ENCODE data around the gene RASGRP1.

Gene RASGRP1

DNA sequence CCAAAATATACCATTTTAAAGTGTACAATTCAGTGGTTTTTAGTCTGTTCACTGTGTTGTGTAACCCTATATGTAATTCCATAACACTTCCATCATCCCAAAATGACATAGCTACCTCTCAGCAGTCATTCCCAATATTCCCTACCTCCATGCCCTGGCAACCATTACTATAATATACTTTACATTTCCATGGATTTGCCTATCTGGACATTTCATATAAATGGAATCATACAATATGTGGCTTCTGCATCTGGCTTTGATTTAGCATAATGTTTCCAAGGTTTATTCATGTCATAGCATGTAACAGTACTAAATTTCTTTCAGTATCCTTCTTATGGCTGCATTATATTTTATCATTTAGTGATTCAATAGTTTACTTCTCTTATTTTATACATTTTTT lies 85.3 kb downstream of the RASGRP1 start:
- peak; percentile 29 for DNase-seq (ENCODE audit: low read depth)
- H3K4me3 ChIP-seq (ENCODE audit: low read length) = no peak overlapping the region
- TF ChIP-seq CTCF (conservative IDR thresholded peaks at IDR 0.05; ENCODE audit: low read length) = no peak

DNA sequence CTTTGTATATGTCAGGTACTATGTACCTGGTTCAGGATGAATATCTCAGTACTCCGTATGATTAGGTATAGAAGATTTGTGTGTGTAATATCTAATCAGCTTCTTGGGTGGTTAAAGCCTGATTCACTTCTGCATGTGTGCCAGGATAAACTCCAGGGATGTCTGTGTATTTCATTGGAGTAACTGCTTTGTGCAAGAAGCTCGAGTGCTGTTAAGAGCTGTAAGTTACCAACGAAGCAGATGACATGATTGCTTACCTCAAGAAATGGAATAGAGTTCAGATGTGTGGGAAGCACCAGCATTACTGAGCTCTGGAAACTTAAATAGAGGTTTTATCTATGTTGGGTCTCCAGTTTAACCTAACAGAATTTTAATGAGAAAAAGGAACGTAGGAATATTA lies 87.0 kb downstream of the RASGRP1 start:
- no peak overlapping the region for H3K4me3 ChIP-seq (ENCODE audit: low read length)
- DNase-seq (ENCODE audit: low read depth) = no peak
- no peak for TF ChIP-seq CTCF (conservative IDR thresholded peaks at IDR 0.05; ENCODE audit: low read length)

DNA sequence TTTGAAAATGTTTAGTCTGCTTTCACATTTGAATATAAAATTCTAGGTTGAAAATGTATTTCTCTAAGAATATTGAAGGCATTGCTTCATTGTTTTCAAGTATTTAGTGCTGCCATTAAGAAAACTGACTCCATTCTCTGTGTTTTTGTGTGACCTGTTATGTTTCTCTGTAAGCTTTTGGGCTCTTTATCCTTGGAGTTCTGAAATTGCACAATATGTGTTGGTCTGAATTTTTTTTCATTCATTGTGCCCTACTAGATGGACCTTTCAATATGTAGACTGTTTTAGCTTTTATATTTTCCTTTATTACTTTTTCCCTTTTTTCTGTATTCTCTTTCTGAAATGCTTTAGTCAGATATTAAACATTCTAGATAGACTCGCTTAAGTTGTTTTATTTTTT lies 88.5 kb downstream of the RASGRP1 start:
- TF ChIP-seq CTCF (conservative IDR thresholded peaks at IDR 0.05; ENCODE audit: low read length) = no peak
- no peak overlapping the region for H3K4me3 ChIP-seq (ENCODE audit: low read length)
- DNase-seq (ENCODE audit: low read depth) = no peak

DNA sequence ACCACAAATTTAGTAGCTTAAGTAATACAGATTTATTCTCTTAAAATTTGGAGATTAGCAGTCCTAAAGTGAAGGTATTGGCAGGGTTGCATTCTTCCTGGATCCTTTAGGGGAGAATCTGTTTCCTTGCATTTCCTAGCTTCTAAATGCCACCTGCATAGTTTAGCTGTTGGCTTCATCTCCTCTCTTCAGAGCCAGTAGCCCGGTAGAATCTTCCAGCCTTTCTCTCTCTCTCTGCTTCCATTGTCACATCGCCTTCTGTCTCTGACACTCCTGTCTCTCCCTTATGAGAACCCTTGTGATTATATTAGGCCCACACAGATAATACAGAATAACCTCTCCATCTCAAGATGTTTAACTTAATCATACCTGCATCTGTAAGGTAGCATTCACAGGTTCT lies 89.3 kb downstream of the RASGRP1 start:
- no peak for DNase-seq (ENCODE audit: low read depth)
- no peak overlapping the region for H3K4me3 ChIP-seq (ENCODE audit: low read length)
- TF ChIP-seq CTCF (conservative IDR thresholded peaks at IDR 0.05; ENCODE audit: low read length) = no peak

GRCh38 chr15:38474155-38474757 lies 90.4 kb downstream of the RASGRP1 start:
- no peak overlapping the region for H3K4me3 ChIP-seq (ENCODE audit: low read length)
- peak; percentile 89 for TF ChIP-seq CTCF (conservative IDR thresholded peaks at IDR 0.05; ENCODE audit: low read length)
- DNase-seq (ENCODE audit: low read depth) = peak; percentile 87

- no peak for TF ChIP-seq CTCF (conservative IDR thresholded peaks at IDR 0.05; ENCODE audit: low read length)
- DNase-seq (ENCODE audit: low read depth) = no peak
- no peak overlapping the region for H3K4me3 ChIP-seq (ENCODE audit: low read length)
These were observed 92.6 kb downstream of the RASGRP1 start for GRCh38 chr15:38471974-38472373.

- TF ChIP-seq CTCF (conservative IDR thresholded peaks at IDR 0.05; ENCODE audit: low read length) = no peak
- no peak overlapping the region for H3K4me3 ChIP-seq (ENCODE audit: low read length)
- peak; percentile 10 for DNase-seq (ENCODE audit: low read depth)
These were observed 93.8 kb downstream of the RASGRP1 start for GRCh38 chr15:38470816-38471215.
